NCI-H748 (cell line): ENCODE measurements around the gene TARBP1.
A peak's percentile ranks its signal among the peaks of the same experiment; 100 is the strongest.
"Not testable (repeated sequence)": the region's sequence is repeated elsewhere in the genome, so short reads cannot be mapped to it uniquely, and the experiment has no call there.

Experiments
- DNase-seq: peaks from one replicate; lab custom pipeline; 2025; ENCODE audit not compliant: unreplicated experiment; lab: John Stamatoyannopoulos, UW

TARBP1 gene

GRCh38 chr1:234478481-234479309, at the start of gene TARBP1:
TARBP1 (minus strand) TSS chr1:234479179; CDS start chr1:234479103, 76 bp downstream.
- DNase-seq = peak; percentile 84

- DNase-seq = no peak
Observed at GRCh38 chr1:234528074-234528865, 49.3 kb upstream of the TARBP1 start.

DNA sequence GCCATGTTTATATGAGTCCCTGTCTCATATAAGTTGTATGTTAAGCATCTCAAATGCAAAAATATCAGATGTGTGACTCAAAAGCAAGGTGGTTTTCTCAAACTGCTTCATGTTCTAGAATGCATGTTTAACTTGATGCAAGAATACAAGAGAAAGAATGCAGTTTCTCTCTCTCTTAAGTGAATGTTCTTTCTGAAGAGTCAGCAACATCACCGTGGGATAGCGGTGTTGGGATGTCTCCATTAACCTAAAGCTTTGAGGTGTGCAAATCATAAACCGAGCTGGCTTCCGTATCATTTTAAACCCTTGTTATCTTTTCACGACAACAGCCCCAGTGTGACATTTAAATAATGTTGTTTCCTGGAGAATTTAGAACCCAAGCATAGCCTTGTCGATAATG, 48.4 kb upstream of the TARBP1 start:
- no peak for DNase-seq

GRCh38 chr1:234526922-234527321, 47.9 kb upstream of the TARBP1 start:
- no peak for DNase-seq

DNA sequence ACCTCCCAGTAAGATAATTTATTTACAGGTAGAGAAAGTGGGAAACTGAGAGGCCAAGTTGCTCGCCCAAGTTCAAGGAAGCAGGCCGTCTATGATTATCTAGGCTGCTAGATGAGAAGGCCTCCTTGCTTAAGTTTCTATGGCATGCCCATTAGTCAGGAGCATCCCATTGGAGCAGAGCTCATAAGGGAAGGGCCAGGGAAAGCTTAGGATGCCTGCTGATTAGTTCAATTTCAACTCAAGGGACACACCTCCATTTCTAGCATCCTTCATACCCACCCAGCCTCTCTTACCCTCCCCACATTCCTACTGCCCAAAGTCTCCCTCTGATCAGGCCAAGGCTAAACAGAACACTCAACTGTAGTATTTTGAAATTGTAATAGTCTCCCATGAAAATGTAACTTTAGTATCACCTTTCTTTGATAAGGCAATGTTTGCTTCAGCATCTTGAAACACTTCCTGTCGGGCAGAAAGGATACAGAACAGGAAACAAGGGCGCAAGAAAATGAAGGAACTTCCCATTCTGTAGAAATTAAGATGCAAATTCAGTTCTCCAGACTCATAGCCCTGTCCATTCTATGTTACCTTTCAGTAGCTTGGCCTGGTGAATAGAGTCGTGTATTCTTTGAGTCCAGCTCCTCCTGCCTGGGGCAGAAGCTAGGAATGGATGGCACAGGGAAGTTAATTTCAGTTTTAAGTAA, 46.3 kb upstream of the TARBP1 start:
- no peak for DNase-seq

- no peak for DNase-seq
Observed at GRCh38 chr1:234521836-234522235, 42.9 kb upstream of the TARBP1 start.

DNA sequence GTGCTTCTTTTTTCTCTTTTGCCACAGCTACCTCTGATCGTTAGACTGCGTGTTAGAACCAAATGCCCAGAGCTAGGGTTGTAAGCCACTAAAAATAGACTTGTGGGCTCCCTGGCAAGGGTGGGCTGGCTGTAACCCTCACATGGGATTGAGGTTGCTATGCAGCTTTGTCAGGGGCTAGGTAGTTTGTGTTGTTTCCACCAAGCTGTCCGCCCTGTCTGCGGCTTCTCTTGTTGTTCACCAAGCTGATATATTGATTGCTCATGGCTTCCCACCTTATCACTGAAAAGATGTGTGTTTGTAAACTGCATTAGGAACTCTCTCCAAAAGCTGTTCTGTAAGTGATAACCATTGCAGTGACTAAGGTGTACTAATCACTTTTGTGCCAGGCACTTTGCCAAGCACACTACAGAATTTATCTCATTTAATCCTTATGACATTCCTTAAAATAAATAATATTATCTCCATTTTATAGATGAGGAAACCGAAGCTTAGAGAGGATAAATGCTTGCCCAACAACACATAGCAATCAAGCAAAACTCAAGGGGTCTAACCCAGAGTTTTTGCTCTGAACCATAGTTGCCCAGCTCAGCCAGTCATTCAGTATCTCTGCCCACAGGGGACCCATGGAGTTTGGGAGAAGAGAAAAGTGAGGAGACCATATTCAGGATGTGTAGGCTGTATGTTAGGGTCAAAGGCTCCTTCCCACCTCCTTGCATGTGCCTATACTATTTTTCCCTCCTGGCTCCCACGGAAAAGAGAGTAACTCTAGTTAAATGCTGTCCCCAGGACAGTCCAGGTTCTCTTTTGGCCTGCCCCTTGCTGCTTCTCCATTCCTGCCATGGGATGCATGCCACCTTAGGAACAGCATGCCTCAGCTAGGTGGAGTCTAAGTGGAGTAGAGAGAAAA, 42.2 kb upstream of the TARBP1 start:
- DNase-seq = no peak

- DNase-seq = no peak
Observed at GRCh38 chr1:234519506-234519905, 40.5 kb upstream of the TARBP1 start.

- no peak for DNase-seq
Observed at GRCh38 chr1:234518876-234519275, 39.9 kb upstream of the TARBP1 start.

DNA sequence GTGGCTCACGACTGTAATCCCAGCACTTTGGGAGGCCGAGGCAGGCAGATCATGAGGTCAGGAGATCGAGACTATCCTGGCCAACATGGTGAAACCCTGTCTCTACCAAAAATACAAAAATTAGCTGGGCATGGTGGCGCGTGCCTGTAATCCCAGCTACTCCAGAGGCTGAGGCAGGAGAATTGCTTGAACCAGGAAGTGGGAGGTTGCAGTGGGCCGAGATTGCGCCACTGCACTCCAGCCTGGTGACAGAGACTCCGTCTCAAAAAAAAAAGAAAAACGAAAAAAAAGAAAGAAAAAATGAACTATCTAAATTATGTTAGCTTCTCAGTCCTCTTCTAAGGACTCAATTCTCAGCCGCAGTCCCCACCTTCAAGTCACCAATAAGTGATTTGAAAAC, 39.1 kb upstream of the TARBP1 start:
- DNase-seq = not testable (repeated sequence)

GRCh38 chr1:234517110-234517802, 38.3 kb upstream of the TARBP1 start:
- DNase-seq = no peak

GRCh38 chr1:234515821-234516241, 36.9 kb upstream of the TARBP1 start:
- DNase-seq = no peak

DNA sequence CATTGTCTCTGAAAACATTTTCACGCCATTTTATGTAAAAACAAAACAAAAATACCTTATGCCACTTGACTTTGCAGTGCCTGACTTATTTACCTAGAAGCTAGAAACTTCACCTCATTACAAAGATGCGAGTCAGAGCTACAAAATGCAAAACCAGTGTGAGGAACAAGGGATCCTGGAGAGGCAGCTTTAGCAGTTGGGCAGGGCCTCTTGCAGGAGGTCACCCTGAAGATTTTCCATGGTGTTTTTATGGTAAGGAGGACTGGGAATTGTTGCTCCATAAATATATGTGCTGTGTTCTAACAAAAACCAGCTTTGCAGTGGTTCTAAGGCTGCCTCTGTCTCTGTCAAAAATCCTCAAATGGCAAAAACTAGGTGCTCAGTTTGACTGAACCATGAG, 36.4 kb upstream of the TARBP1 start:
- no peak for DNase-seq

- DNase-seq = no peak
Observed at GRCh38 chr1:234512451-234512861, 33.5 kb upstream of the TARBP1 start.

DNA sequence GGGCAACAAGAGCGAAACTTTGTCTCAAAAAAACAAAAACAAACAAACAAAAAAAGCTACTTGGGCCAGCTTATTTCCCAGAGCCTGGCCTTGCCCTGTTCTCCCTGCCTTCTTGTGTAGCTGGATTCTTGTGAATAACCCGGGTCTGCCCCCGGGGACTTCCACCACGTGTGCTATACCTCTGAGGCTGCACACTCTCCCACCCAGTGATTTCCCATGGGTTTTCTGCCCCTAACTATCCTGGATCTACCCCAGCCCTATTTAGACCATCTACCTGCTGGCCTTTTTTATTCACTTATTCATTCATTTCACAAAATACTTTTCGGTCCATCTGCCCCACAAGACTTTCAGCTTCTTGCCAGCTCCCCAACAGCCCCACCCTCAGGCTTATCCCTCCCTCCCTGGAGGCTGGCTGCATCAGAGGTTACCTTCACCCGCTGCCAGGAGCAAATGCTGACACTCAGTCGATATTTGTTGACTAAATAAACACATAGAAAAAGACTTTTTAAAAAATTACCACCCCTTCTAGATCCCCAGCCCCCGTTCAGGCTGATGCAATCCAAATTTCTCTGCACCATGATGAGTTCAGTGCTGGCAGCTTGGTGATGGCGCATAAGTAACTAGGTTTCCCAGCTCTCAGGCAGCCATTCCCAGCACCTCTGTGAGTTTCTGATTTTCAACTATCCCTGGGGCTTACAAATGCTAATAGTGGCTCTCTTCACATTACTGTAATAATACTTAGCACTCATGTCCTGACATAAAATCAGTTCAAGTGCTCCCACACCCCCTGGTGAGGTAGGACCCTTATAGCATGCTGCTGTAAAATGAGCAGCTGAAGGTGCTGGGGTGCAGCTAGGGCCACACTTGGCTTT, 30.7 kb upstream of the TARBP1 start:
- DNase-seq = no peak

GRCh38 chr1:234507626-234508387, 28.8 kb upstream of the TARBP1 start:
- DNase-seq = no peak

- no peak for DNase-seq
Observed at GRCh38 chr1:234507089-234507488, 28.1 kb upstream of the TARBP1 start.

DNA sequence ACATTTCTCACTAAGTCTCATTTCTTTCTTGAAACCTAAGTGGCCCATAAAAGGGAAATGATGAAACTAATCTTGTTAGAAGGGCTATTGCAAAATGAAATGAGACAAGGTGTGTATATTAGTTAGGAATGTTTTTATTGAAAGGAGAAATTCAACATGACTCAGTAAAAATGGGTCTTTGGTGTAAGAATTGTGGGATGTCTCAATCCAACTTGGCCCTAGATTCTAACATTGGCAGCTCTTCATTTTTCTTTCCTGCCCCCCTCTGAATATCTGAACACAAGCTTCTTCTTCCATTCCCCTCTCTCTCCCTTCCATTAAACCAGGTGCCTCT, 26.8 kb upstream of the TARBP1 start:
- DNase-seq = no peak
